ENCODE measurements around the gene PDS5A. TPM values are rescaled to one million over a fixed set of nuclear protein-coding genes. Genes with fewer than 3 reads are reported as not detected.

PDS5A gene
- total RNA-seq, 1 donor: 70.9 TPM

- H3K4me2 ChIP-seq (ENCODE audit: insufficient read depth, low read length): no peak overlapping the region
- no peaks in the 10 kb centered on the region for H3K27me3 ChIP-seq (ENCODE audit: insufficient read depth, low read length)
- peaks cover 95% of the 10 kb centered on the region for H3K79me2 ChIP-seq (ENCODE audit: insufficient read depth, low read length)
- H3K4me1 ChIP-seq (ENCODE audit: insufficient read depth, low read length): no peaks in the 10 kb centered on the region
- H3K9me3 ChIP-seq (ENCODE audit: low read depth, low read length): no peaks in the 10 kb centered on the region
- no peak for TF ChIP-seq CTCF (IDR thresholded peaks at IDR 0.05; ENCODE audit: extremely low read depth, low read depth, low read length)
- no peaks in the 10 kb centered on the region for H3K36me3 ChIP-seq (ENCODE audit: insufficient read depth, low read length)
- no peak for DNase-seq (ENCODE audit: insufficient read length, low spot score, missing footprints)
- no peak overlapping the region for H2AFZ ChIP-seq (ENCODE audit: low read length)
- no peak overlapping the region for H3K4me3 ChIP-seq (ENCODE audit: insufficient read depth, low read length)
- peaks cover 27% of the 10 kb centered on the region for H4K20me1 ChIP-seq (ENCODE audit: insufficient read depth, low read length)
- H3K27ac ChIP-seq (ENCODE audit: low read depth, low read length): no peak overlapping the region
These were observed 35.2 kb downstream of the PDS5A start for GRCh38 chr4:39942507-39942906.

DNA sequence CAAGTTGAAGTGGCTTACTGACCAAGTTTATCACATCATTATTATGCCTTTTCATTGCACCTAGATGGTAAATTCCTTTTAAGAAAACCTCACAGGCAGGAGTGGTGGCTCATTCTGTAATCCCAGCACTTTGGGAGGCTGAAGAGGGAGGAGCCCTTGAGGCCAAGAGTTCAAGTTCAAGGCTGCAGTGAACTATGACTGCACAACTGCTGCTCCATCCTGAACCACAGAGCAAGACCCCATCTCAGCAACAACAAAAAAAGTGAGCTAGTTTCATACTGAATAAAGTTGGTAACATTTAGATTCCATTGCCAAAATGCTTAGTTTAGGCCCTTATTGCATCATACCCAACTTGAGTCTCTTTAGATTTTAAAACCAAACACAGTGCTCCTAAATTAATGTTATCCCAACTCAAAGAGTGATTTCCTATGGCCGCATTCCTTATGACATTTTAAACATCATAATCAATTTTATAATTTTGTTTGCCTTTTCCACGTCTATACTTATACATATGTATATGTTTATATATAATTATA, 36.0 kb downstream of the PDS5A start:
- Histone ChIP-seq H3K36me3 (ENCODE audit: insufficient read depth, low read length) (no peaks in the 10 kb centered on the region), H4K20me1 (ENCODE audit: insufficient read depth, low read length) (peaks cover 23% of the 10 kb centered on the region), H2AFZ (ENCODE audit: low read length) (no peak overlapping the region)

GRCh38 chr4:39937683-39938268, 39.9 kb downstream of the PDS5A start:
- no peaks in the 10 kb centered on the region for H3K9me3 ChIP-seq (ENCODE audit: low read depth, low read length)
- DNase-seq (ENCODE audit: insufficient read length, low spot score, missing footprints): no peak
- H3K27me3 ChIP-seq (ENCODE audit: insufficient read depth, low read length): no peaks in the 10 kb centered on the region
- peaks cover 91% of the 10 kb centered on the region for H3K79me2 ChIP-seq (ENCODE audit: insufficient read depth, low read length)
- H3K27ac ChIP-seq (ENCODE audit: low read depth, low read length): no peak overlapping the region
- H3K4me3 ChIP-seq (ENCODE audit: insufficient read depth, low read length): no peak overlapping the region
- H3K4me1 ChIP-seq (ENCODE audit: insufficient read depth, low read length): peaks cover 20% of the 10 kb centered on the region
- no peak overlapping the region for H3K4me2 ChIP-seq (ENCODE audit: insufficient read depth, low read length)
- no peaks in the 10 kb centered on the region for H3K36me3 ChIP-seq (ENCODE audit: insufficient read depth, low read length)
- TF ChIP-seq CTCF (IDR thresholded peaks at IDR 0.05; ENCODE audit: extremely low read depth, low read depth, low read length): no peak
- peaks cover 18% of the 10 kb centered on the region for H4K20me1 ChIP-seq (ENCODE audit: insufficient read depth, low read length)
- no peak overlapping the region for H2AFZ ChIP-seq (ENCODE audit: low read length)

More for the DNA sequence above, 36.0 kb downstream of the PDS5A start:
- Histone ChIP-seq H3K9me3 (ENCODE audit: low read depth, low read length) (no peaks in the 10 kb centered on the region), H3K79me2 (ENCODE audit: insufficient read depth, low read length) (peaks cover 95% of the 10 kb centered on the region), H3K27me3 (ENCODE audit: insufficient read depth, low read length) (no peaks in the 10 kb centered on the region), H3K27ac (ENCODE audit: low read depth, low read length) (no peak overlapping the region), H3K4me2 (ENCODE audit: insufficient read depth, low read length) (no peak overlapping the region), H3K4me1 (ENCODE audit: insufficient read depth, low read length) (no peaks in the 10 kb centered on the region), H3K4me3 (ENCODE audit: insufficient read depth, low read length) (no peak overlapping the region)
- no peak for TF ChIP-seq CTCF (IDR thresholded peaks at IDR 0.05; ENCODE audit: extremely low read depth, low read depth, low read length)
- DNase-seq (ENCODE audit: insufficient read length, low spot score, missing footprints): no peak

DNA sequence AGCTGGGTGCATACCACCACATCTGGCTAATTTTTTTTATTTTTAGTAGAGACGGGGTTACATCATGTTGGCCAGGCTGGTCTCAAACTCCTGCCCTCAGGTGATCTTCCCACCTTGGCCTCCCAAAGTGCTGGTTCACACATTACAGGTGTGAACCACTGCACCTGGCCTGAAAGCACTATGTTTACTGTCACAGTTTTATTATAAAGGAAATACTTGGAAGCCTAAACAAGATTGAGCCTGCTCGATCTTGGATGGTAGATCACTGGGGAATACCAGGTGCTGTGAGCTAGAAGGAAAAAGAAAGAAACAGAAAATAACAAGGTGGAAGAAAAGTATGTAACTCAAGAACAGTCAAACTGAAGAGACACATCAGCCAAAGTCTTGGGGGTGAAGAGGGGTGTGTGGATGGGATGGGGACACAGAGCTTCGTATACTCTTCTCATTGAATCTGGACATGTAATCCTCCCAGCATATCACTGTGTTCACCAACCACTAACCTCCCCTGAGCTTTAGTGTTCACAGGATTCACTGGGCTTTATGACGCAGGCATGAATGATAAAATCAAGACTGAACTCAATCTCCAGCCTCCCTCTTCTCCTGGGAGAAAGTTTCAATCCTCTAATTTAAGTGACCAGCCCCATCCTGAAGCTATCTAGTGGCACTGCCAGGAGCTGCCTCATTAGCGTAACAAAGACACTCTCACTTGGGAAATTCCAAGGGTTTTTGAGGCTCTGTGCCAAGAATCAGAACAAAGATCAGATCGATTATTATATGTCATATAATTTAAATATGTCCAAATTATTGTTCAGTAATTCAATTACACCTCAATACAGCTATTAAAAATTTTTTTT, 40.9 kb downstream of the PDS5A start:
- Histone ChIP-seq H3K27ac (ENCODE audit: low read depth, low read length) (peak overlapping the region; percentile 25), H3K4me3 (ENCODE audit: insufficient read depth, low read length) (no peak overlapping the region), H3K9me3 (ENCODE audit: low read depth, low read length) (no peaks in the 10 kb centered on the region), H3K79me2 (ENCODE audit: insufficient read depth, low read length) (peaks cover 91% of the 10 kb centered on the region), H2AFZ (ENCODE audit: low read length) (no peak overlapping the region), H4K20me1 (ENCODE audit: insufficient read depth, low read length) (peaks cover 13% of the 10 kb centered on the region), H3K27me3 (ENCODE audit: insufficient read depth, low read length) (no peaks in the 10 kb centered on the region), H3K4me1 (ENCODE audit: insufficient read depth, low read length) (peaks cover 20% of the 10 kb centered on the region), H3K4me2 (ENCODE audit: insufficient read depth, low read length) (no peak overlapping the region), H3K36me3 (ENCODE audit: insufficient read depth, low read length) (no peaks in the 10 kb centered on the region)
- no peak for TF ChIP-seq CTCF (IDR thresholded peaks at IDR 0.05; ENCODE audit: extremely low read depth, low read depth, low read length)
- peak; percentile 23 for DNase-seq (ENCODE audit: insufficient read length, low spot score, missing footprints)
